Measurements from ENCODE around the gene ZNF837. TPM values are rescaled to one million over a fixed set of nuclear protein-coding genes. Genes with fewer than 3 reads are reported as not detected.

ZNF837 gene
- polyA plus RNA-seq, 2 of the 4 experiments (the other 2 are of a cell fraction) = 0.74 to 1.0 TPM

DNA sequence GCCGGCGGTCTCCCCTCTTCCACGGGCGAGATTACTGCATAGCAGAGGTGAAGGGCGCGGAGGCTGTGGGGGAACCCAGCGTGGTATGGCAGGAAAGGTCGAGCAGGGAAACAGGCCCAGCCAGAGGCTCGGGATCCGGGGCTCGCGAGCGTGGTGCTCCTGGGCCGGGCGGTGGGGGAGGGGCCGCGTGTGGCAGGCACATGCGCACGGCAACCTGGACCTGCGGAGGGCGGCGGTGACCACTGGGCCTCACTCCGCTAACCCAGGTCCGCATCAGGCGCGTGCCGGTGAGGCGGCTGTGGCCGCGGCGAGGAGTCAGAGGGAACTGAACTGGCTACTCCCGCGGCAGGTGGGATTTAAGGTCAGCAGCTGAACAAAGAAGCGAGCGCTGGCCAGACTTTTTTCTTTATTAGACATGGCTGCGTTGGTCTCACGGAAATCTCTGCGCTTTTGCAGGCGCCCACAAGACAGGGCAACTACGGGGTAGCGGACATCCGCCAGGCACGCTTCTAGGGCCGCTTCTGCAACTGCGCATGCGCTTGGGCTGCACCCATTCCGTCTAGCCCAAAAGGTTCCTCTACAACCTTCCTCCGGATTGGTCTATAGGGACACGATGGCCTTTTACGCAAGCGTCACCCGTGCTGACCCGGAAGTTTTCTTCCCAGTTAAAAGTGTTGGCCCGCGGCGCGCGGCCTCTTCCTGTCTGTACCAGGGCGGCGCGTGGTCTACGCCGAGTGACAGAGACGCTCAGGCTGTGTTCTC is 5.9 kb upstream of the ZNF837 start, which contains the start of gene RPS5 (continued):
- TF ChIP-seq, protein P1, sequence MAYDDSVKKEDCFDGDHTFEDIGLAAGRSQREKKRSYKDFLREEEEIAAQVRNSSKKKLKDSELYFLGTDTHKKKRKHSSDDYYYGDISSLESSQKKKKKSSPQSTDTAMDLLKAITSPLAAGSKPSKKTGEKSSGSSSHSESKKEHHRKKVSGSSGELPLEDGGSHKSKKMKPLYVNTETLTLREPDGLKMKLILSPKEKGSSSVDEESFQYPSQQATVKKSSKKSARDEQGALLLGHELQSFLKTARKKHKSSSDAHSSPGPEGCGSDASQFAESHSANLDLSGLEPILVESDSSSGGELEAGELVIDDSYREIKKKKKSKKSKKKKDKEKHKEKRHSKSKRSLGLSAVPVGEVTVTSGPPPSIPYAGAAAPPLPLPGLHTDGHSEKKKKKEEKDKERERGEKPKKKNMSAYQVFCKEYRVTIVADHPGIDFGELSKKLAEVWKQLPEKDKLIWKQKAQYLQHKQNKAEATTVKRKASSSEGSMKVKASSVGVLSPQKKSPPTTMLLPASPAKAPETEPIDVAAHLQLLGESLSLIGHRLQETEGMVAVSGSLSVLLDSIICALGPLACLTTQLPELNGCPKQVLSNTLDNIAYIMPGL (CRISPR knock-in tag; IDR thresholded peaks at IDR 0.05; ENCODE audit: borderline replicate concordance) = peak; percentile 68
- TF ChIP-seq ZC3H11A (IDR thresholded peaks at IDR 0.05) = no peak
- TF ChIP-seq, protein P2, sequence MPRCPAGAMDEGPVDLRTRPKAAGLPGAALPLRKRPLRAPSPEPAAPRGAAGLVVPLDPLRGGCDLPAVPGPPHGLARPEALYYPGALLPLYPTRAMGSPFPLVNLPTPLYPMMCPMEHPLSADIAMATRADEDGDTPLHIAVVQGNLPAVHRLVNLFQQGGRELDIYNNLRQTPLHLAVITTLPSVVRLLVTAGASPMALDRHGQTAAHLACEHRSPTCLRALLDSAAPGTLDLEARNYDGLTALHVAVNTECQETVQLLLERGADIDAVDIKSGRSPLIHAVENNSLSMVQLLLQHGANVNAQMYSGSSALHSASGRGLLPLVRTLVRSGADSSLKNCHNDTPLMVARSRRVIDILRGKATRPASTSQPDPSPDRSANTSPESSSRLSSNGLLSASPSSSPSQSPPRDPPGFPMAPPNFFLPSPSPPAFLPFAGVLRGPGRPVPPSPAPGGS (IDR thresholded peaks at IDR 0.05) = peak; percentile 99
- TF ChIP-seq FOXS1 (CRISPR knock-in tag; IDR thresholded peaks at IDR 0.05) = peak; percentile 49; the same call in 1 of the 2 replicates
- peak; percentile 90; the same call in 1 of the 2 replicates for TF ChIP-seq TP53 (CRISPR knock-in tag; IDR thresholded peaks at IDR 0.05)
- TF ChIP-seq HEYL (CRISPR knock-in tag; IDR thresholded peaks at IDR 0.05) = 0 out of 2 replicates have a peak, but pooled peaks have one; percentile 56
- TF ChIP-seq KDM1A (IDR thresholded peaks at IDR 0.05; ENCODE audit: low read depth) = no peak
- no peak for TF ChIP-seq FOSL2 (IDR thresholded peaks at IDR 0.05)
- TF ChIP-seq FOSL2 (CRISPR knock-in tag; IDR thresholded peaks at IDR 0.05) = peak; percentile 17
- TF ChIP-seq MYC (IDR thresholded peaks at IDR 0.05; ENCODE audit: borderline replicate concordance, low read length) = peak; percentile 92
- no peak for TF ChIP-seq KDM5A (IDR thresholded peaks at IDR 0.05)
- TF ChIP-seq, protein P3, sequence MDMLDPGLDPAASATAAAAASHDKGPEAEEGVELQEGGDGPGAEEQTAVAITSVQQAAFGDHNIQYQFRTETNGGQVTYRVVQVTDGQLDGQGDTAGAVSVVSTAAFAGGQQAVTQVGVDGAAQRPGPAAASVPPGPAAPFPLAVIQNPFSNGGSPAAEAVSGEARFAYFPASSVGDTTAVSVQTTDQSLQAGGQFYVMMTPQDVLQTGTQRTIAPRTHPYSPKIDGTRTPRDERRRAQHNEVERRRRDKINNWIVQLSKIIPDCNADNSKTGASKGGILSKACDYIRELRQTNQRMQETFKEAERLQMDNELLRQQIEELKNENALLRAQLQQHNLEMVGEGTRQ (IDR thresholded peaks at IDR 0.05) = peak; percentile 76
- no peak for TF ChIP-seq NR3C1 (IDR thresholded peaks at IDR 0.05)
- TF ChIP-seq, protein P4, sequence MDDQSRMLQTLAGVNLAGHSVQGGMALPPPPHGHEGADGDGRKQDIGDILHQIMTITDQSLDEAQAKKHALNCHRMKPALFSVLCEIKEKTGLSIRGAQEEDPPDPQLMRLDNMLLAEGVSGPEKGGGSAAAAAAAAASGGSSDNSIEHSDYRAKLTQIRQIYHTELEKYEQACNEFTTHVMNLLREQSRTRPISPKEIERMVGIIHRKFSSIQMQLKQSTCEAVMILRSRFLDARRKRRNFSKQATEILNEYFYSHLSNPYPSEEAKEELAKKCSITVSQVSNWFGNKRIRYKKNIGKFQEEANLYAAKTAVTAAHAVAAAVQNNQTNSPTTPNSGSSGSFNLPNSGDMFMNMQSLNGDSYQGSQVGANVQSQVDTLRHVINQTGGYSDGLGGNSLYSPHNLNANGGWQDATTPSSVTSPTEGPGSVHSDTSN (IDR thresholded peaks at IDR 0.05) = peak; percentile 41
- TF ChIP-seq ESRRA (IDR thresholded peaks at IDR 0.05; ENCODE audit: borderline replicate concordance, low read length) = 0 out of 2 replicates have a peak, but pooled peaks have one; percentile 17
- TF ChIP-seq, protein P5, sequence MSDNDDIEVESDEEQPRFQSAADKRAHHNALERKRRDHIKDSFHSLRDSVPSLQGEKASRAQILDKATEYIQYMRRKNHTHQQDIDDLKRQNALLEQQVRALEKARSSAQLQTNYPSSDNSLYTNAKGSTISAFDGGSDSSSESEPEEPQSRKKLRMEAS (IDR thresholded peaks at IDR 0.05) = peak; percentile 96
- peak; percentile 96 for TF ChIP-seq TFCP2L1 (CRISPR knock-in tag; IDR thresholded peaks at IDR 0.05)
- no peak for TF ChIP-seq ZFP36 (IDR thresholded peaks at IDR 0.05; ENCODE audit: borderline replicate concordance, partially characterized antibody)
- TF ChIP-seq, protein P6, sequence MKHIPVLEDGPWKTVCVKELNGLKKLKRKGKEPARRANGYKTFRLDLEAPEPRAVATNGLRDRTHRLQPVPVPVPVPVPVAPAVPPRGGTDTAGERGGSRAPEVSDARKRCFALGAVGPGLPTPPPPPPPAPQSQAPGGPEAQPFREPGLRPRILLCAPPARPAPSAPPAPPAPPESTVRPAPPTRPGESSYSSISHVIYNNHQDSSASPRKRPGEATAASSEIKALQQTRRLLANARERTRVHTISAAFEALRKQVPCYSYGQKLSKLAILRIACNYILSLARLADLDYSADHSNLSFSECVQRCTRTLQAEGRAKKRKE (CRISPR knock-in tag; IDR thresholded peaks at IDR 0.05; ENCODE audit: low read depth) = peak; percentile 91
- peak; percentile 82 for TF ChIP-seq EHF (CRISPR knock-in tag; IDR thresholded peaks at IDR 0.05)
- no peak for TF ChIP-seq ZSCAN20 (CRISPR knock-in tag; IDR thresholded peaks at IDR 0.05)
- TF ChIP-seq JUN (IDR thresholded peaks at IDR 0.05) = peak; percentile 94 to 98
- peak; percentile 41 for TF ChIP-seq GATA3 (IDR thresholded peaks at IDR 0.05; ENCODE audit: borderline replicate concordance)
